ENCODE results near the gene GUCY2D.

Gene GUCY2D

DNA sequence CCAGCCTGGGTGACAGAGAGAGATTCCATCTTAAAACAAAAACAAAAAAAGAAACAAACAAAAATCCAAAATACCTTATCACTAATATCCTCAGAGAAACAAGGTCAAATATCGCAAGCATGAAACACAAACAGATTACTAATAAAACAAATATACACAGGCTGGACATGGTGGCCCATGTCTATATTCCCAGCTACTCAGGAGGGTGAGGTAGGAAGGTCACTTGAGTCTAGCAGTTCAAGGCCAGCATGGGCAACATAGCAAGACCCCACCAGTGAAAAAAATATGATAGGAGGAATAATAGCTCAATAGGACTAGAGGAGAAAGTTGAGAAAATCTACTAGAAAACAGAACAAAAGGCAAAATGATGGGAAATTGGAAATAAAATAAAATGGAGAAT is 29.5 kb downstream of the GUCY2D start:
- Histone ChIP-seq H4K20me1 (ENCODE audit: low read depth, low read length) (no peaks in the 10 kb centered on the region), H3K9me2 (replicated peaks; ENCODE audit: insufficient read depth, low read length) (no peaks in the 10 kb centered on the region), H3K27ac (ENCODE audit: low read depth, low read length) (no peak overlapping the region), H3F3A (ENCODE audit: insufficient read depth) (no peaks in the 10 kb centered on the region), H3K9me3 (ENCODE audit: insufficient read depth, low read length) (no peaks in the 10 kb centered on the region), H3K79me2 (ENCODE audit: insufficient read depth, low read length) (no peaks in the 10 kb centered on the region), H3K4me3 (ENCODE audit: insufficient read depth, low read length, poor library complexity, severe bottlenecking) (no peak overlapping the region), H3K4me2 (ENCODE audit: low read depth, low read length, poor library complexity, severe bottlenecking) (no peak overlapping the region), H2AFZ (ENCODE audit: low read depth, low read length, severe bottlenecking) (no peak overlapping the region), H3K36me3 (ENCODE audit: low read length) (no peaks in the 10 kb centered on the region), H3K27me3 (ENCODE audit: low read length) (no peaks in the 10 kb centered on the region), H3K9ac (ENCODE audit: low read length) (no peak overlapping the region)
- TF ChIP-seq, protein P1, sequence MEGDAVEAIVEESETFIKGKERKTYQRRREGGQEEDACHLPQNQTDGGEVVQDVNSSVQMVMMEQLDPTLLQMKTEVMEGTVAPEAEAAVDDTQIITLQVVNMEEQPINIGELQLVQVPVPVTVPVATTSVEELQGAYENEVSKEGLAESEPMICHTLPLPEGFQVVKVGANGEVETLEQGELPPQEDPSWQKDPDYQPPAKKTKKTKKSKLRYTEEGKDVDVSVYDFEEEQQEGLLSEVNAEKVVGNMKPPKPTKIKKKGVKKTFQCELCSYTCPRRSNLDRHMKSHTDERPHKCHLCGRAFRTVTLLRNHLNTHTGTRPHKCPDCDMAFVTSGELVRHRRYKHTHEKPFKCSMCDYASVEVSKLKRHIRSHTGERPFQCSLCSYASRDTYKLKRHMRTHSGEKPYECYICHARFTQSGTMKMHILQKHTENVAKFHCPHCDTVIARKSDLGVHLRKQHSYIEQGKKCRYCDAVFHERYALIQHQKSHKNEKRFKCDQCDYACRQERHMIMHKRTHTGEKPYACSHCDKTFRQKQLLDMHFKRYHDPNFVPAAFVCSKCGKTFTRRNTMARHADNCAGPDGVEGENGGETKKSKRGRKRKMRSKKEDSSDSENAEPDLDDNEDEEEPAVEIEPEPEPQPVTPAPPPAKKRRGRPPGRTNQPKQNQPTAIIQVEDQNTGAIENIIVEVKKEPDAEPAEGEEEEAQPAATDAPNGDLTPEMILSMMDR (IDR thresholded peaks at IDR 0.05; ENCODE audit: insufficient read depth, low read length, poor library complexity, severe bottlenecking): no peak
- TF ChIP-seq EZH2phosphoT487 (conservative IDR thresholded peaks at IDR 0.05; ENCODE audit: low read length): no peak

GRCh38 chr17:8032442-8032841 is 30.0 kb downstream of the GUCY2D start:
- Histone ChIP-seq H2AFZ (ENCODE audit: low read depth, low read length, severe bottlenecking) (no peak overlapping the region), H3K27me3 (ENCODE audit: low read length) (no peaks in the 10 kb centered on the region), H3K9me2 (replicated peaks; ENCODE audit: insufficient read depth, low read length) (no peaks in the 10 kb centered on the region), H3K9ac (ENCODE audit: low read length) (no peak overlapping the region), H3F3A (ENCODE audit: insufficient read depth) (no peaks in the 10 kb centered on the region), H3K9me3 (ENCODE audit: insufficient read depth, low read length) (no peaks in the 10 kb centered on the region), H3K79me2 (ENCODE audit: insufficient read depth, low read length) (no peaks in the 10 kb centered on the region), H3K4me2 (ENCODE audit: low read depth, low read length, poor library complexity, severe bottlenecking) (no peak overlapping the region), H3K4me3 (ENCODE audit: insufficient read depth, low read length, poor library complexity, severe bottlenecking) (no peak overlapping the region), H3K36me3 (ENCODE audit: low read length) (no peaks in the 10 kb centered on the region), H3K27ac (ENCODE audit: low read depth, low read length) (no peak overlapping the region), H4K20me1 (ENCODE audit: low read depth, low read length) (no peaks in the 10 kb centered on the region)
- no peak for TF ChIP-seq EZH2phosphoT487 (conservative IDR thresholded peaks at IDR 0.05; ENCODE audit: low read length)
- TF ChIP-seq, protein P1 (IDR thresholded peaks at IDR 0.05; ENCODE audit: insufficient read depth, low read length, poor library complexity, severe bottlenecking): no peak

- Histone ChIP-seq H3K4me2 (ENCODE audit: low read depth, low read length, poor library complexity, severe bottlenecking) (no peak within 1 kb of the TSS), H4K20me1 (ENCODE audit: low read depth, low read length) (no peaks in the 10 kb centered on the region), H2AFZ (ENCODE audit: low read depth, low read length, severe bottlenecking) (no peak within 1 kb of the TSS), H3F3A (ENCODE audit: insufficient read depth) (no peaks in the 10 kb centered on the region), H3K9me2 (replicated peaks; ENCODE audit: insufficient read depth, low read length) (no peaks in the 10 kb centered on the region), H3K36me3 (ENCODE audit: low read length) (no peaks in the 10 kb centered on the region), H3K79me2 (ENCODE audit: insufficient read depth, low read length) (no peaks in the 10 kb centered on the region), H3K9ac (ENCODE audit: low read length) (no peak within 1 kb of the TSS), H3K27ac (ENCODE audit: low read depth, low read length) (no peak within 1 kb of the TSS), H3K9me3 (ENCODE audit: insufficient read depth, low read length) (no peaks in the 10 kb centered on the region), H3K4me3 (ENCODE audit: insufficient read depth, low read length, poor library complexity, severe bottlenecking) (no peak within 1 kb of the TSS), H3K27me3 (ENCODE audit: low read length) (no peaks in the 10 kb centered on the region)
- TF ChIP-seq, protein P1 (IDR thresholded peaks at IDR 0.05; ENCODE audit: insufficient read depth, low read length, poor library complexity, severe bottlenecking): no peak
- no peak for TF ChIP-seq EZH2phosphoT487 (conservative IDR thresholded peaks at IDR 0.05; ENCODE audit: low read length)
Observed at GRCh38 chr17:8038954-8039610, 36.7 kb downstream of the GUCY2D start, which contains the start of gene ALOX15B. TSS of gene ALOX15B (plus strand) at chr17:8039059. CDS start at chr17:8039156, 97 bp downstream.
